Activated T-helper 1 cell treated with anti-CD3 and anti-CD28 coated beads, Interleukin-12 subunit alpha, Interleukin-12 subunit beta, Interleukin-2, Interleukin-4 antibody, amounts not matched to agents 30 ng/mL and 10 ng/mL and 1 ng/mL, durations not matched to agents 14 hours and 24 hours and 36 hours (primary cell): Measurements from ENCODE around the gene IL1RL1. TPM values are rescaled to one million over a fixed set of nuclear protein-coding genes. Genes with fewer than 3 reads are reported as not detected.

Experiments
- DNase-seq: peaks from one replicate; pipeline ENCODE4 v3.0.0; 2021; ENCODE audit warnings: low spot score
- H3K27ac Mint-ChIP-seq: one replicate; pipeline ENCODE4 v1.8.0; 2021; ENCODE audit warnings: mild to moderate bottlenecking, mixed read lengths
- H3K27me3 Mint-ChIP-seq: one replicate; pipeline ENCODE4 v1.8.0; 2022; ENCODE audit warnings: mild to moderate bottlenecking, moderate library complexity, mixed read lengths; ENCODE audit not compliant: insufficient read depth
- H3K36me3 Mint-ChIP-seq: one replicate; pipeline ENCODE4 v1.8.0; 2021; ENCODE audit warnings: low read depth, mixed read lengths
- H3K4me1 Mint-ChIP-seq: one replicate; pipeline ENCODE4 v1.8.0; 2021; ENCODE audit warnings: low read depth, mixed read lengths
- H3K4me3 Mint-ChIP-seq: one replicate; pipeline ENCODE4 v1.8.0; 2021; ENCODE audit warnings: mild to moderate bottlenecking, moderate library complexity, mixed read lengths
- H3K9me3 Mint-ChIP-seq: one replicate; pipeline ENCODE4 v1.8.0; 2021; ENCODE audit warnings: mixed read lengths
- intact Hi-C: fragments of 100-400 bp; cut with micrococcal nuclease; formaldehyde crosslinking; loops from one replicate; pipeline ENCODE4 v1.15.1; 2024
- total RNA-seq: library from RNA; stranded (reverse); gene quantifications from 2 replicates; pipeline ENCODE4 v1.2.3, GENCODE V29; 2022

The IL1RL1 gene
- total RNA-seq, 1 donor from 2014 or later, result 4.8 TPM

DNA sequence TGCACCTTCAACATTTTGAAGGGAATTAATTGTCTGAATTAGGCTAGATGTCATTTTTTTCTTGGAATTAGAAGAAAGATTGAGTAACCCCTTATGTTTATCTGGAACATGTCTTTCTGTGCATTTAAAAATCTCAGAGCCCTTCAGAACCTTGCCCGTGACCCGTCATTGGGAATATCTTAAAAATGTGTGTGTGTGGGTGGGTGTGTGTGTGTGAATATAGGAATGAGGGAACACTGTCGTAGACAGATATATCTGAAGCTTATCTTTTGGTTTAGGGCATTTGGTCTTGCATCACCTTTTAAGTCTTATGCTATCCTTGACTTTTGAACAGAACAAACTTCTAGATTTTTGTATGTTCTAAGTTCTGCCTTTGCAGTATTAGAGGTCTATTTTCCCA, 13.5 kb upstream of the IL1RL1 start:
- intact Hi-C loops, result loop anchor here (1.0 kb wide), 1 partner anchor 9 kb away; no protein-coding TSS in a partner anchor
- Mint-ChIP-seq H3K27me3 (peaks cover 2% of the 10 kb centered on the region), H3K27ac (no peak overlapping the region), H3K4me1 (peaks cover 66% of the 10 kb centered on the region), H3K9me3 (peaks cover 3% of the 10 kb centered on the region), H3K4me3 (no peak overlapping the region), H3K36me3 (peaks cover 13% of the 10 kb centered on the region)
- no peak for DNase-seq

DNA sequence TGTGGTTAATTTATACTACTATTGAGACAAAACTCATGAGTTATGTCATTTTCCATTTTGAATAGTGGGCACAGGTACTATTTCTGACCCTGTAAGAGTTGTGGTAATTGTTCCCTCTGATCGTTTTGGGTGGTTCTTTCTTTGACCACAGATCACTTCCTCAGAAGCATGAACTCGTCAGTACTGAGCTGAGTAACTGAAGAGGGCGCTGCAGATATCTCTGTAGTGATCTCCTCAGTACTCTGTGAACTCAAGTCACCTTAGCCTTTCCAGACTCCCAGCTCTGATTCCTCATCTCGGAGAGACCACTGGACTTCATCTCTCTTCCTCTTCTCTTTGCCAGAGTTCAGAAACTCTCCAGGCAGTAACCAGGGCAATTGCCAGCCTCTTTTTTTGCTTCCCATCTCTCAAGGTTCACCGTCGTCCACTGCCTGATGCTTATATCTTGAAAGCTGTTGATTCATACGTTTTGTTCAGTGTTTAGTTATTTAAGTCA, 9.4 kb upstream of the IL1RL1 start:
- intact Hi-C loops, result loop anchor here (1.0 to 5.0 kb wide), 5 partner anchors 35 to 301 kb away; partner anchors contain the start of gene IL18R1
- H3K4me1 Mint-ChIP-seq, result peaks cover 67% of the 10 kb centered on the region

DNA sequence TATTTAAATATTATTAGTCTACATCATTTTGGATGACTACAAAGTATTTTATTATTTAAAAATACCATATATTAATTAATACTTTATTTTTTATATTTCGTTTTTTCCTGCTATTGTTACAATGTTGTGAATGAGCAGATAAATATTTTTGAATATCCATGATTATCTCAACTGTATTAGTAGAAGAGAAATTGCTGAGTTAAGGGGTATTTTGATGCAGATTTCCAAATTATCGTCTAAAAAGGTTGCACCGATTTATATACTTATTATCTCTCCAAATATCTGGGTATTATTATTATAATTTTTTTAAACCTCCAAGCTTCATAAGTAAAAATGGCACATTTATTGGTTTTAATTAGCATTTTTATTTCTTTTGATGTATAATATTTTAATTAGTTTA, 8.9 kb upstream of the IL1RL1 start:
- intact Hi-C loops, result loop anchor here (1.0 to 5.0 kb wide), 3 partner anchors 35 to 275 kb away; partner anchors contain the start of gene IL18R1
- Mint-ChIP-seq H3K9me3 (peaks cover 5% of the 10 kb centered on the region), H3K4me1 (peaks cover 67% of the 10 kb centered on the region), H3K4me3 (no peak overlapping the region), H3K27me3 (peaks cover 2% of the 10 kb centered on the region), H3K36me3 (peaks cover 23% of the 10 kb centered on the region), H3K27ac (no peak overlapping the region)
- no peak for DNase-seq

More for the DNA sequence above, 9.4 kb upstream of the IL1RL1 start:
- Mint-ChIP-seq H3K4me3 (peak overlapping the region; percentile 43), H3K36me3 (peaks cover 22% of the 10 kb centered on the region), H3K27ac (peak overlapping the region; percentile 87), H3K27me3 (peaks cover 2% of the 10 kb centered on the region), H3K9me3 (peaks cover 5% of the 10 kb centered on the region)
- DNase-seq, result peak; percentile 47

DNA sequence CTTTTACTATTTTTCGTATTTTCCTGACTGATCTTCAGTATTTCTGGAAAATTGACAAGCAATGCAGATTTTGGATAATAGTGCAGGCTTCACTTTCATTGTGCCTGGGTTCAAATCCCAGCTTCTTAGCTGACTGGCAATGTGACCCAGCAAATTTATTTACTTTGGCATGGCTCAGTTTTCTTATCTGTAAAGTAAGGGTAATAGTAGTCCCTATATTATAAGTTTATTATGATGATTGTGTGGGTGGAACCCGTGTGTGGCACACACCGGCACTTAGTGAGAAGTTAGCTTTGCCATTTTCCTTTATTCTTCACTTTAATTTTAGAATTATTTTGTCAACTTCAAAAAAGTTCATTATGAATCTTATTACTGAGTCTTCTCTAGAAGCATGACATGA, 7.8 kb upstream of the IL1RL1 start:
- Mint-ChIP-seq H3K27ac (peak overlapping the region; percentile 49), H3K4me1 (peaks cover 61% of the 10 kb centered on the region), H3K4me3 (no peak overlapping the region), H3K36me3 (peaks cover 24% of the 10 kb centered on the region), H3K9me3 (peaks cover 5% of the 10 kb centered on the region), H3K27me3 (no peaks in the 10 kb centered on the region)
- intact Hi-C loops, result loop anchor here (5.0 kb wide), 2 partner anchors 34 to 276 kb away; no protein-coding TSS in a partner anchor
- DNase-seq, result no peak

DNA sequence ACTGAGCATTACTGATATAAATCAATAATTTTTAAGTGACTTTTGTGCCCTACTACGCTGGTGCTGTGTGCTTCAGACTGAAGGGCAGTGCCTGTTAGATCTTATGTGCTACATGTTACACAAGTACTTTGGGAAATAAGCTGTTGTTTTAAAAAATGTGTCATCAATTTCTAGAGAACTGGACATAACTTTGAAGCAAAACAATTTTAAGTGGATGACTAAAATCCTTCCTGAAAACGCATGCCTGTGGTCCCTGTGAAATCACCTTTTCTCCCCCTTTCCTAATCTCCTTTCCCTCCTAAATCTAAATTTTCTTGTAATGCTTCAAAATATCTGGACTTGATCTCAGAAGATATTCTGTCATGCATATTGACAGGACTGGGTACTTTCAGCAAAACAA, 7.1 kb upstream of the IL1RL1 start:
- H3K27ac Mint-ChIP-seq, result peak overlapping the region; percentile 91
- no peaks in the 10 kb centered on the region for H3K27me3 Mint-ChIP-seq
- H3K36me3 Mint-ChIP-seq, result peaks cover 17% of the 10 kb centered on the region
- no peak for DNase-seq
- peak overlapping the region; percentile 41 for H3K4me3 Mint-ChIP-seq
- H3K9me3 Mint-ChIP-seq, result peaks cover 5% of the 10 kb centered on the region
- peaks cover 54% of the 10 kb centered on the region for H3K4me1 Mint-ChIP-seq
- intact Hi-C loops, result loop anchor here (1.0 to 5.0 kb wide), 10 partner anchors 9 to 277 kb away; no protein-coding TSS in a partner anchor

DNA sequence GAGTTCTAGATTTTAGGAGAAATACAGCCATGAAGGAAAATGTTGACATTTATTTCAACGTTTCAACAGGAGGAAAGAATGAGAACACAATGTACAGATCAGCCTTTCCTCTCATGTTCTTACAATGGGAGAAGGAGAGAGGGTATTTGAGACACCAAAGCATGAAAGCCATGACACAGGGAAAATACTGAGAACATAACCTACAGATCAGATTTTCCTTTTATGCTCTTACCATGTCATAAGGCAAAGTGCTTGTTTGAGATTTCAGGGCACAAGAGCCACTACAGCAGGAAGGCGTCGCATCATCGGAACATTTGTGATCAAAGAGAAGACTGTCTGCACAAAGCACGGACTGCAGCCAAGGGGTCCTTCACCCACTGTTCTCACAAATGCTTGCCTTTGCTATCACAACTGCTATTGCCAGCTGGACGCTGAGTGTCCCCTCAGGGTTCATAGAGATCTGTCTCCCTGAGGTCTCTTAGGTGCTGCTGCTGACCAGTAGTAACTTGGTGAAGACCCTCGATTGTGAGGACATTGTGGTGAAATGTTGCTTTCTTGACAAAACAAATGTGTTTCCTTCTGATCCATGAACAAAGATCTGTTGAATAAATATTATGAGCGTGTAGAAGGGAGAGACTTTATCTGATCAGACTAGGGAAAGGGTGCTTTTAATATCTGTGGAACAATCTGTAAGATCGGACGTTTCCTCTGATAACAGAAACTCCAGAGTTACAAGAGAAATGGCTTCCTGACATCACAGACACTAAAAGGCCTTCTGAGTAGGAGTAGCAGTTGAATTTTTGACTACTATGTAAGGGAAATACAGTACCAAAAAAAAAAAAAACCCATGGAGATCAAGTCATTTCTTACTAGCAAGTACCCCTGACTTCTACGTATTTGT, 6.4 kb upstream of the IL1RL1 start:
- intact Hi-C loops, result loop anchor here (1.0 to 5.0 kb wide), 10 partner anchors 10 to 278 kb away; no protein-coding TSS in a partner anchor
- Mint-ChIP-seq H3K9me3 (peaks cover 5% of the 10 kb centered on the region), H3K36me3 (peaks cover 21% of the 10 kb centered on the region), H3K4me1 (peaks cover 49% of the 10 kb centered on the region), H3K4me3 (peak overlapping the region; percentile 41), H3K27me3 (no peaks in the 10 kb centered on the region), H3K27ac (peak overlapping the region; percentile 91)
- DNase-seq, result no peak

DNA sequence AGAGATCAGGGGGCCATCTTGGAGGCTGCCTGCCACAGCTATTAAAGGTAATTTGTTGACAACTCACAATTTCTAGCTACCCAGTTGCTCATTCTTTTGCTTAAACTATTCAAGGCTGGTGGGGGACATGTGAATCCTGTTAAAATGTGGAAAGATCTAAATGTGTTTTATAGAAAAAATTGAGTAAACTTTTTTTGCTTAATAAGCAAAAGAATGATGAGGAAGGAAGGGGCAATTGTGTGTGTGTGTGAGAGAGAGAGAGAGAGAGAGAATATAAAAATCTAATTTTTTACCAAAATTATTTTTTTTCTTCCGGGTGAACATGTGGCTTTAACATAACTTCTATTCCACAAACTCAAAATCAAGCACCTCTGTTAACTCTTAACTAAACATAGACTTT, 5.2 kb upstream of the IL1RL1 start:
- intact Hi-C loops, result no loop called here
- peak overlapping the region; percentile 91 for H3K27ac Mint-ChIP-seq
- H3K4me1 Mint-ChIP-seq, result peaks cover 43% of the 10 kb centered on the region

DNA sequence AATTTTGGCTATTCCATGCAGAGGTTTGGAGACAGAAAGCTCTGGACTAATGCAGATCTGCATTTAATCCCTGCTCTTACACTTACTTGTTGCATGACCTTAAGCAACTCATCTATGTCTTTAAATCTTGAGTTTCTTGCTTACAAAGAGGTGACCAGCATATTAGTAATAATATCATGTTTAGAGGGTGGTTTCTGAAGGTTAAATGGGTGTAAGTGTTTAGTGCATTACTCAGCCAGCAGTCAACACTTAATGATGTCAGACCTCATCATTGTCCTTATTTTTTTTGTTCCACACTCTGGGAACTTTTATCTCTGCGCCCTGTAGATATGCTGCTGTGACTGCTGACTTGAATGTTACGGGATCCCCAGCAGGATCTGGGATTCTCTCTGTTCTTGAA, 1.7 kb downstream of the IL1RL1 start:
- no peaks in the 10 kb centered on the region for H3K27me3 Mint-ChIP-seq
- no peaks in the 10 kb centered on the region for H3K9me3 Mint-ChIP-seq
- peaks cover 20% of the 10 kb centered on the region for H3K36me3 Mint-ChIP-seq
- peaks cover 30% of the 10 kb centered on the region for H3K4me1 Mint-ChIP-seq
- intact Hi-C loops, result loop anchor here (2.0 kb wide), 1 partner anchor 24 kb away; no protein-coding TSS in a partner anchor
- H3K27ac Mint-ChIP-seq, result no peak overlapping the region
- DNase-seq, result no peak
- no peak overlapping the region for H3K4me3 Mint-ChIP-seq

More for the DNA sequence above, 5.2 kb upstream of the IL1RL1 start:
- DNase-seq, result no peak
- Mint-ChIP-seq H3K27me3 (no peaks in the 10 kb centered on the region), H3K4me3 (no peak overlapping the region), H3K9me3 (peaks cover 5% of the 10 kb centered on the region), H3K36me3 (peaks cover 22% of the 10 kb centered on the region)

DNA sequence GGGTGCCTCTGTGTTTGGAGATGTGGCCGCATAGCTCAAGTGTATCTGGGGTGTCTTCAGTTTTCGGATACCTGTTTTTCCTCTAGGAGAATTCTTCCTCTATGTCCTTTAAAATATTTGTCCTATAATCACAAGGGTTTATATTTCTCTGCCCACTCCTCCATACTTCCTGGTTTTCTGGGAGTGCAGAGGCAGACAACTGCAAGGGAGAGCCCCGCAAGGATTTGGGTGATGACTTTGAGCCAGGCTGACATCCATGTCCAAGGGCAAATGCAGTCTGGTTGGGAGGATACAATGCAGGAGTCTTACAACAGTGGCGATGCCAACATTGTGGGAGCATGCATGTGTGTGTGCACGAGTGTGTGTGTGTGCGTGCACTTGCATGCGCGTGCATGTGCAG, 2.1 kb downstream of the IL1RL1 start:
- H3K4me1 Mint-ChIP-seq, result peaks cover 30% of the 10 kb centered on the region
- H3K27ac Mint-ChIP-seq, result no peak overlapping the region
- no peak overlapping the region for H3K4me3 Mint-ChIP-seq
- no peak for DNase-seq
- H3K27me3 Mint-ChIP-seq, result no peaks in the 10 kb centered on the region
- H3K9me3 Mint-ChIP-seq, result no peaks in the 10 kb centered on the region
- intact Hi-C loops, result loop anchor here (2.0 kb wide), 1 partner anchor 23 kb away; no protein-coding TSS in a partner anchor
- H3K36me3 Mint-ChIP-seq, result peaks cover 16% of the 10 kb centered on the region

DNA sequence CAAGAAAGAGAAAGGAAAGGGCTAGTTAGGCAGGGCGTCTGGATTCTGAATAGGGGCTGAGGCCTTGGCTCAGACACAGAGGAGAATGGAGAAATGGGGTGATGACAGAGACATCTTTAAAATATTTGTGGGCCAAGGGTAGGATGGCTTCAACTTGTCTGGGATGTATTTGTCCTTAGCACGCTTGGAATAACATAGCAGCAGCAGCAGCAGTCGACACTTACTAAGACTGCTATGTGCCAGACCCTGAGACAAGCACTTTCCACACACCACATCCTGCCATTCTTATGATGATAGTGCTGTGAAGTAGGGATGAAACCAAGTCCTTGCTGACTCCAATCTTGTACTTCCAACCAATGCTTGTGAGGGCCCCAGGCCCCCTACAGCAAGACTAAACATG, 2.6 kb downstream of the IL1RL1 start:
- DNase-seq, result no peak
- Mint-ChIP-seq H3K27me3 (no peaks in the 10 kb centered on the region), H3K36me3 (peaks cover 16% of the 10 kb centered on the region), H3K4me1 (peaks cover 30% of the 10 kb centered on the region), H3K27ac (peak overlapping the region; percentile 1), H3K4me3 (no peak overlapping the region), H3K9me3 (no peaks in the 10 kb centered on the region)
- intact Hi-C loops, result loop anchor here (2.0 kb wide), 1 partner anchor 23 kb away; no protein-coding TSS in a partner anchor

DNA sequence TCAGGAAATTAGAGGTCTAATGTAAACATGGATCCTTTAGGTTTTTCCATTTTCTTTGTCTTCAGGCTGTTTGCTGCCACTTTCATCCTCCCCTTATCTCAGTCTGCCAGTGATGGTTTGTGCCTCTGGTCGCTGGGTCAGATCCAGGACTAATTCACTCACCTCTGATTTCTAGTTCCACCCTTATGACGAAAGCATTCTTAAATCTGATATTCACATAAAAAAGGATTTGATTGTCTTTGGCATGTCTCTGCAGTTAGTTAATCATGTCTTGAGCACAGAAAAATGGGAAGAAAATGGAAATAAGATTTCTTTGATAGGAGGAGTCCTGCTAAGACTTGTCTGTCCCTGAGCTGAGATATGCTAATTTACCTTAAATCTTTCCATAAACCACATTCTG, 4.6 kb downstream of the IL1RL1 start:
- Mint-ChIP-seq H3K4me1 (peaks cover 29% of the 10 kb centered on the region), H3K27ac (no peak overlapping the region), H3K4me3 (no peak overlapping the region), H3K27me3 (no peaks in the 10 kb centered on the region), H3K36me3 (peaks cover 12% of the 10 kb centered on the region), H3K9me3 (no peaks in the 10 kb centered on the region)
- intact Hi-C loops, result no loop called here
- DNase-seq, result no peak

DNA sequence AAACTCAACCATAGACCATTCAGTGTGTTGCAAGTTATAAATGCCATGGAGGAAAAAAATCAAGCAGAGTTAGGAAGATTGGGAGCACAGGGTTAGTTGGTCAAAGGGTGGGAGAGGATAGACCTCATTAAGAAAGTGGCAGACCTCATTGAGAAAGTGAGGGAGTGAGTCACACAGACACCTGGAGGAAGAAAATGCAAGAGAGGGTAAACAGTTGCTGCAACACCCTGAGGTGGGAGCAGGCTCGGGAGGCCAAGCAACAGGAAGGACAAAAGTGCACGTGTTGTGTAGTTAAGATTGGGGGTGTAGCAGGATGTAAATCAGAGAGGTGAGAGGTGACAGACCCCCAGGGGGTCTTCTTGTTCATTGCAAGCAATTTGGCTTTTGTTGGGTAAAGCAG, 6.4 kb downstream of the IL1RL1 start:
- Mint-ChIP-seq H3K4me1 (peaks cover 23% of the 10 kb centered on the region), H3K36me3 (peaks cover 14% of the 10 kb centered on the region)
- no peak for DNase-seq

DNA sequence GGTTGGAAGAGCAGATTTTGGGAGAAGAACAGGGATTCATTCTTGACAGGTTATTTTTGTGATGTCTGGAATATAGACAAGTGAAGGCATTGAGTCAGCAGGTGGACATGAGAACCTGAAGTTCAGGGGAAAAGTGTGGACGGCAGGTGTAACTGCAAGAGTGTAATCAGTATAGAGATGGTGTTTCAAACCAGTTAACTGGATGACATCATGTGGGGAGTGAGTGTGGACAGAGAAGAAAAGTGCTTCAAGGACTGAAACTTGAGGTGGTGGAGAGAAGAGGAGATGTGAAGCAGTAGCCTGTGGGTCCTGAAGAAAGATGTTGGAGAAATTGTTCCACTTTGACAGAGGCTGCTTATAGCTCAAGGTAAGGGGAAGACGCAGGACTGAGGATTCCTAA, 7.1 kb downstream of the IL1RL1 start:
- no peak for DNase-seq
- H3K36me3 Mint-ChIP-seq, result peaks cover 17% of the 10 kb centered on the region
- H3K27me3 Mint-ChIP-seq, result no peaks in the 10 kb centered on the region
- no peak overlapping the region for H3K27ac Mint-ChIP-seq
- peaks cover 10% of the 10 kb centered on the region for H3K9me3 Mint-ChIP-seq
- peaks cover 18% of the 10 kb centered on the region for H3K4me1 Mint-ChIP-seq
- H3K4me3 Mint-ChIP-seq, result no peak overlapping the region
- intact Hi-C loops, result no loop called here

More for the DNA sequence above, 6.4 kb downstream of the IL1RL1 start:
- Mint-ChIP-seq H3K27ac (no peak overlapping the region), H3K9me3 (peaks cover 7% of the 10 kb centered on the region), H3K27me3 (no peaks in the 10 kb centered on the region), H3K4me3 (no peak overlapping the region)
- intact Hi-C loops, result no loop called here
